Metanephros (tissue), 1 donor: Measurements from ENCODE around the gene IMP3. TPM values are rescaled to one million over a fixed set of nuclear protein-coding genes. Genes with fewer than 3 reads are reported as not detected.

Source experiments
- total RNA-seq: library from RNA; depleted of rRNA; stranded (reverse); fragments of >200 nt; gene quantifications from one replicate; pipeline ENCODE4 v1.2.3, GENCODE V29; 2014

IMP3 gene
- 68.1 TPM for total RNA-seq

GRCh38 chr15:75639709-75640482, at the start of gene IMP3:
IMP3 (minus strand) TSS chr15:75640224; CDS start chr15:75640168, 56 bp downstream.

GRCh38 chr15:75647370-75648155, 7.5 kb upstream of the IMP3 start, which contains the start of gene SNX33:
SNX33 (plus strand) TSS chr15:75647912; CDS start chr15:75649103, 1,191 bp downstream.

GRCh38 chr15:75625542-75626347, 14.3 kb downstream of the IMP3 start, which contains the start of gene SNUPN:
SNUPN (minus strand) TSS chr15:75625725; CDS start chr15:75621051, 4,674 bp downstream.

Other genes with a start within 250 kb of the IMP3 start
- gene SIN3A, start 188.5 kb downstream of the IMP3 start, total RNA-seq, result 59.6 TPM
- 24.5 TPM for gene PTPN9, start 60.9 kb downstream of the IMP3 start, total RNA-seq
- 25.7 TPM for gene SNUPN, start 14.5 kb downstream of the IMP3 start, total RNA-seq
- gene SNX33, start 7.7 kb upstream of the IMP3 start, total RNA-seq, result 12.4 TPM
- 45.7 TPM for gene CSPG4, start 72.6 kb upstream of the IMP3 start, total RNA-seq
- gene UBE2Q2, start 203.2 kb upstream of the IMP3 start, total RNA-seq, result 30.6 TPM